GM18873 (cell line): Measurements from ENCODE around the gene DUSP9.

Experiments
- ATAC-seq: cut with Tn5 transposase; IDR thresholded peaks from one replicate; pipeline ENCODE4 v1.9.1; 2021; ENCODE audit warnings: mild to moderate bottlenecking, moderate library complexity, moderate number of reproducible peaks; ENCODE audit not compliant: unreplicated experiment, low FRiP score

DUSP9 gene

DNA sequence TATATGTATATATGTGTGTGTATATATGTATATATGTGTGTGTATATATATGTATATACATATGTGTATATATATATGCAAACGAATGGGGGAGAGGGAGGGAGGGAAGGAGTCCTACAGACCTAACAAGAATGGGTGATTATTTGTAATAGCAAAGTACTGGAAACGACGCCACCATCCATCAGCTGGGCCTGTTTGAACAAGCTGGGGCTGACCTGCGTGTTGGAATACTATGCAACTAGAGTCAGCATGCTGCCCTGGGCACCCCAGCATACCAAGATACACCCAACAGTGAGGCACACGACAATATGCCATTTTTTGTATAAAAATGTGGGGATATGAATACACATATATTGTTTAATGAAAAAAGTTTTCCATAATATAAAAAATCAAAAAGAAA, 26.4 kb upstream of the DUSP9 start:
- no peak for ATAC-seq

DNA sequence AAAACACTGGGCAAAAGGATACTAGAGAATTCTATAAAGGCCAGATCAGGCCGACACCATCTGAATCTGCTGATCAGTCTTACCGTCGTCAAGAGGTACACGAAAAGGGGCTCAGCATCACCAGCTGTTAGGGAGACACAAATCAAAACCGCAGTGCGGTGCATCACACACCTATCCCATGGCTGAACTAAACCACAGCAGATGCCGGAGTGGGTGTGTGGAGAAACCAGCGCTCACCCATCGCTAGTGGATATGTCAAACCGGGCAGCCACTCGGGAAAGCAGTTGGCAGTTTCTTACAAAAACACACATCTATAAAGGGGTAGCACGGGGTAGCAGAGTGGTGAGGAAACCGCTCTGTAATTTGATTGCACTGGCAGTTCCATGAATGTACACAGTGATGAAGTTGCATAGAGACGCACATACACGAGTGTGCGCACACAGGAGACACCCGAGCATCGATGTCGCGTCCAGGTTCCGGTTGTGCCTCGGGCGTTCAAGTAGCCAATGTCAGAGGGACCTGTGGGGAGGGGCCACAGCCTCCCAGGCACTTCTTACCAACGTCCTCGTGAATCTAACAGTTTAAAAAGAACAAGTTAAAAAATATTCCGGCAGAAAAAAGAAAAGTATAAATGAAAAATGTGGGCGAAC, 24.9 kb upstream of the DUSP9 start:
- ATAC-seq = no peak

DNA sequence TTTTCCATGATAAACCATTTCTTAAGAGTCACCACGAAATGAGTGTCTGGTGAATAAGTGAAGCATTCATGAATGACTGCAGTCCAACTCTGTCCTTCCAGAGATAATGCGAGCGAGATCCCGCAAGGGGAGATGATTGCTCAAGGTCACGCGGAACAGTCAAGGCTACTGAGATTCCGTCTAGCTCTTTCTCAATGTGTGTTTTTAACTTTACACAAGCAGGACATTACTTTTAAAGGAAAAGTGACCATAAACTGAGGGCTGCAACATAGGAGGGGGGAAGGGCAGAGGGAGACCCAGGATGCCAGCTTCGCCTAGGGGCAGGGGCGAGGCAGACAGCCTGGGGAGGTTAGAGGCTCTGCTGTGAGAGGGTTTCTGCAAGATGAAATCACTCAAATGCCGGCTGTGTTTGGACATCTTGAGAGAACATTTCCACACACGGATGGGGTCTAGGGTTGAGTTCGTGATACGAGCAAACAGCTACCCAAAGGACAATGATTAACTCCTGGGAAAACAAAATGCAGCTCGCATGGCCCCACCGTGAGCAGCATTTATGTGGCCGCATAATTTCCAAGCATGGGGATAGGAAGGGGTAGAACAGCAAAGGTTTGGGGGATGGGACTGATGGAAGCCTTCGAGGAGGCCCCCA, 24.2 kb upstream of the DUSP9 start:
- no peak for ATAC-seq

DNA sequence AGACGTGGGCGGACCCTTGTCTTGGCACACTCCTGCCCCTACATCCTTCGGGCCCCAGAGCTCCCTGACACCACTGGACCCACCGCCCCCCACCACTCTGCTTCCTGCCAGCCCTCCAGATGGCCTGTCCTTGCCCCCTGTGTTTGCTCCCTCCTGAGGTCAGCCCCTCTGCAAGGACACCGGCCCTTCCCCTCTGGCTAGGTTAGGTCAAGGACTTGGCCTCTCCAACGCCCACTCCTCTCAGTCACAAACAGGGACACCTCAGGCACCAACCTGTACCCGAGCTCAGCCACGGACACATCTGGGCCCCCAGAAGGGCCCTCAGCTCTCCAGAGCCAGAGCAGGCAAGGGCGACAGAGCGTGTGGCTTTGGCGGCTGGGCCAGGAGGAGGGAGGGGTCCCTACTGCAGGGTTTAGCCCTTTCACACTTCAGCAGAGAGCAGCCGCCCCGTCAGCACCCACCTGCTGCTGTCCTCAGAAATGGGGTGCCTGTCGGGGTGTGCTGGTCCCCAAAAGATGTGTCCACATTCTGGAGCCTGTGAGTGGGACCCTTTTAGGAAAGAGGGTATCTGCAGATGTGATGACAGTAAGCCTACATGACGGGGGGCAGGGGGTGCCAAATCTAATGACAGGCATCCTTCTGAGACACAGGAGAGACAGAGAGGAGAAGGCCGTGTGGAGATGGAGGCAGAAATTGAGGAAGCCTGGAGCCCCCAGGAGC, 23.5 kb upstream of the DUSP9 start:
- ATAC-seq = no peak

DNA sequence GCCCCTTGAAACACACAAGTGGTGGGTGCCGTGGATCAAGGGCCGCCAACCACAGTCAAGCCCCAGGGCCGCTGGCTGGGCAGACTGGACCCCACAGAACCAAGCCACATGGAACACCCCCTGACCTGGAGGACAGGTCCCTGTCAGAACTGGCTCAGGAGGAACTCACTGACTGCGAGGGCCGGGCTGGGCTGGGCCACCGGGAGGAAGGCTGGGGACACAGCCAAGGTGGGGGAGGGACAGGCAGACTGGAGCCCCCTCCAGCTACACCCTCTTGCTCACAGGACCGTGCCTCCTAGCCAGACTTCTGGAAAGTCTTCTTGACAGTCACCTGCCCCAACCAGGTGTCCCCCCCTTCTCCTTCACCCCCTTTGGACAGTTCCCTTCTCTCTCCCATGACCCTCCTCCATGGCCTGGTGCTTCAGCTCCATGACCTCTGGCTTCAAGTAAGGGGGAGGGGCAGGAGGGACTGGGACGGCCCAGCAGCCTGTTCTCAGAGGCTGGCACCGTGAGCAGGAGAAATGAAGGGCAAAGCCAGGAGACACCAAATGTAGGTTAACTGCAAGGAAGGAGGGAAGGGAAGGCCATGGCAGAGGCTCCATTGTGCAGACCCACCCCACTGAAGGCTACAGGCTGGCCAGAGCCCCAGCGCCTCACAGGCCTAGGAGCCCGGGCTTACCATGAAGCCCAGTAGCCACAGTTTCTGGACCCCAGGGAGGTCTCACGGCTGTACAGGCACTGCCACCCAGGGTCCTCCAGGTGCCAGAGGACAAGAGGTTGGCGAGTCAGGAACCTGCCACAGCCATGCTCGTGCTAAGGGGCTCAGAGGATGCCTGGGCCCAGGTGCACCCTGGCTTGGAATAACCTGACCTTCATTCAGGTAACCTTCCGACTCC, 22.6 kb upstream of the DUSP9 start:
- ATAC-seq = no peak

DNA sequence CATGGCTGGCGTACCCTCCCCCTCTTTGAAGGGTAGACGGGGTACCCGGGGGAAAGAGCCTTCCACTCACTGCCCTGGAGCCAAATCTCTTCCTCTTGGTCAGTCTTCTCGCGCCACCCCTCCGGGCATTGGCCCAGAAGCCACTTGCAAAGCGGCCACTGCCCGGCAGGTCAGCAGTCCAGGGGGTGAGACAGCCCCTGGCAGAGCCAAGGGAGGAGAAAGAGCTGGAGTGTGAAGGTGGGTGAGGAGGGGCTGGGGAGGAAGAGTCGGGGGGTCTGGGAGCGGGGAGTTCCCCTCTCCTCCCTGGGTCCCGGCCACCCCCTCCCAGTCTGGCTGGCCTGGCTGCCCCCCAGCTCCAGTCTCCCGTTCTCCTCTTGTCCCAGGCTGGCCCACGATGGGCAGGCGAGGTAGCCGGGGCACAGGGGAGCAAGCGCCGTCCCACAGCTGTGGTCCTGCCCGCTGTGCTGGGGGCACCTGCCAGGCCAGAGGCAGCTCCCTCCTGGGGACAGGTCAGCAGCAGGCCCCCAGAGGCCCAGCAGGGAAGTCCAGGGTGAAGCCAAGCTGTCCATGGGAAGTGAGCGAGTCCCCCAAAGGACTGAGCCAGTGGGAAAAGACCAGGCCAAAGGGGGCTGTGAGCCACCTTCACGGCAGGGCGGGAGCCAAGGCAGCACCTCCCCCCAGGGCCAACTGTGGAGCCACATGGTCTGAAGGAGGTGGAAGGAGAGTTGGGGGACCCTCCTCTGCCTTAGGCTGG, 21.6 kb upstream of the DUSP9 start:
- no peak for ATAC-seq

DNA sequence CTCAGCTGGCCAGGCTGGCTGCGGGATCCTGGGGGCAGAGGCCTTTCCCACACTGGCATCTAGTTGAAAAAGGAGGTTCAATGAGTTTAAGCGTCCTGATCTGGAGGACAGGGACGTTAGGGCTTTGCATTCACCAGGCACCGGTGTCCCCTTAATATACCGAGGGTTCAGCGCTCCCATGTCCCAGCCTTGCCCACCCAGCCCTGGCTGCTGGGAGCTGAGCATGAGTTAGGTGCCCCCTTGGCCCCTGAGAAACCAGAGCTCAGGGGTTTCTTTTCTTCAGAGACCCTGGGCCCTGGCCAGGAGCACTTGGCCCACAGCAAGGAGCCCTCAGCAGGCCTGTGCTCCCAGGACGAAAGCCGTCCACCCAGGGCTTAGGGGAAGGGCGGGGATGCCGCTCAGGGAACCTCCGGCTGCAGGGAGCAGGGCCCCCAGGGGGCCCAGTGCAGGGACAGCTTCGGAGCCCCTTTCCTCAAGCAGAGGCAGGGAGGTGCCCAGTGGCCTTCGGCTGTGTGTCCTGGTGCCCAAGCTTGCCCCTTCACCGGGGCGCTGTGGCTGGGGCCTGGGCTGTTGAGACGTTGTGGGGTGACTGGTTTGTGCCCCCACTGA, 20.9 kb upstream of the DUSP9 start:
- no peak for ATAC-seq

DNA sequence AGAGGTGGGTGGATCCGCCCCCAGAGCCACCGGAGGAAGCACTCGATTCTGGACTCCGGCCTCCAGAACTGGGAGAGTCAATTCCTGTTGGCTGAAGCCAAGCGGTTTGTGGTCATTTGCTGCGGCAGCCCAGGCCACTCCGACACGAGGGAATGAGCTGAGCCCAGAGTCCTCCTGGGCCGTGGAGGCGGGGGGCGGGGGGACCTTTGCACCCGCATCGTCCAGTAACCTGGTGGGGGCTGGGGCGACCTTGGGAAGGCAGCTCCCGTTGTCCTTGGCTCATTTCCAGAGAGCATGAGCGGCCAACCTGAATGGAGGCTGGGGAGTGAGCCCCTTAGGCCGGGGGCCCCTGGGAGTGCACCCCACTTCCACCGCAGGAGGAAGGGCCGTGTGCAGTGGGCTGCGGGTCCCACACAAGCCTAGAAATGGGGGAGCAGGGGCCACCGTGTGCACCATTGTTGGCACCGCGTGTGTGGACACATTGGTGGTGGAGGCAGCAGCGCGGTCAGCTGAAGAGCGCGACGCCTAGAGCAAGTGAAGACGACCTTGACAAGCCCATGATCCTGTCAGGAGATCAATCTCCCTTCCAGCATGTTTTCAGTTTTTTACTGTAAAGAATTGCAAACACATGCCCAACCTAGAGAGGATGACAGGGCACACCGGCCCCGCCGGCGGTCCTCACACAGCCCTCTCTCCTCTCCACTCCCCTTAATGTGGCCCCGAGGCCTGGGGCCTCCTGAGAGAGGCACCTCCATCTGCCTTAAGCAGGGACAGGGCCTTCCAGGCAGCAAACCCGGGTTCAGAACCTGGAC, 19.9 kb upstream of the DUSP9 start:
- ATAC-seq = no peak

DNA sequence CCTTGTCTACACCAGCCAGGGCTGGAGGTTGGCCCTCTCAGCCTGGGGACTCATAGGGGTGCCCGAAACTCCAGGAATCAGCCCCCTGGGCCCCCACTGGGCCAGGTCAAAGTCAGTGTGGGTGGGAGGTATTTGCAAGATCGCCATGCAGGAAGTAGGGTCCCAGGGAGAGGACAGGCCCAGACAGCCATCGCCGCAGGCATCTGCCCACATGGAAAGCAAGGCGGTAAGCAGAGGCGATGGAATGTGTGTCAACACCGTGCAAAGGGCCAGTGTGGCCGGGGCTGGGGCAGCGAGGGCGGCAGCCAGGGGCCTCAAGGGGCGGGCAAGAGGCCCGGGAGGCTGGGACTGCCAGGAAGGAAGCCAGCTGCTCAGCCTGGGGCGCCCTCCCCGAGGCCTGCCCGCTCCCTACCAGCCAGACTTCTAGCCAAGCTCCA, 19.3 kb upstream of the DUSP9 start:
- ATAC-seq = no peak

DNA sequence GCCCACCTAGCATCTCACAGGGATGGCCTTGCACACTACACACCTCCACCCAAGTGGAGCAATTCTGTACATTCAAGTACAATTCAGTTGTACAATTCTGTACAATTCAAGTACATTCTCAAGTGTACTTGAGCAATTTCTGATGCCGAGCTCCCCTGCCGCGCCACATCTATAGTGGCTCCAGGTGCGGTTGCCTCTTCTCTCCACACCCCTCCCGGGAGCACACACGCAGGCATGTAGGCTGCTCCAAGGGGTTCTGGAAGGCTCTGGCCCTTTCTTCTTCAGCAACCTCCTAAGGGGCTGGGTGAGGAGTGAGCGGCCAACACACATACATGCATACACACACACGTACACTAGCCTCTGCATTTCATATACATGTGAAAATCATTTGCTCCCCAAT, 18.9 kb upstream of the DUSP9 start:
- ATAC-seq = no peak

DNA sequence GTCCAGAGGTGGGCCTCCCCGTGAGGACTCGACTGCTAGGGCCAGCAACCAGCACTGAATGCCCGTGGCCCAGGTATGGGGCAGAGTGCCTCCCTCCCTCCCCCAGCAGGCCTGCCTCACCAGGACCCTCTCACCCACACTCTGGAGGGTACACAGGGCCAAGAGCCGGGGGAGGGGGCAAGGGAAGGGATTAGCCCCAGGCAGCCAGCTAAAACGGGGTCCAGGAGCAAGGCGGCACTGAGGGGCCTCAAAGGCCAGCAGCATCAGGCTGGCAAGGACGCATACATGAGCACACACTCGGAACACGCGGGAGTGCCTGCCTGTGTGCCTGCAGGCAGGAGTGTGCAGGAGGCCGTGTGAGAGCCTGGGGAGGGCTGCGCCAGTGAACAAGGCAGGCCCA, 18.3 kb upstream of the DUSP9 start:
- ATAC-seq = no peak

DNA sequence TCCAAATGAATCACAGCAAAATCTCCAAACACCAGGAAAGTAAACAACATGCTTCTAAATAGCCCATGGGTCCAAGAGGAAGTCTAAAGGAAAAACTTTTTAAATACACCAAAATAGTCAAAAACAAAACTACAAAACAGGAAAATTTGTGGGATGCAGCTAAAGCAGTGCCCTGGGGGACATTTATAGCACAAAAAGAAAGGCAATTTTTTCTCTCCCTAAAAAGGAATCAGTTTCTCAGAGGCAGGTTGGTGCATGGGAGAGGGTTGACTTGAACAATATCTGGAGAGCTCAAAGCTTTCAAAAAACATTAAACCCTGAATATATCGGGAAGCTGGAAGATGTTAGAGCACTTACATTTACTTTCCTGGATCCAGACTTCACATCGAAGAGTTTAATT, 15.7 kb upstream of the DUSP9 start:
- no peak for ATAC-seq

DNA sequence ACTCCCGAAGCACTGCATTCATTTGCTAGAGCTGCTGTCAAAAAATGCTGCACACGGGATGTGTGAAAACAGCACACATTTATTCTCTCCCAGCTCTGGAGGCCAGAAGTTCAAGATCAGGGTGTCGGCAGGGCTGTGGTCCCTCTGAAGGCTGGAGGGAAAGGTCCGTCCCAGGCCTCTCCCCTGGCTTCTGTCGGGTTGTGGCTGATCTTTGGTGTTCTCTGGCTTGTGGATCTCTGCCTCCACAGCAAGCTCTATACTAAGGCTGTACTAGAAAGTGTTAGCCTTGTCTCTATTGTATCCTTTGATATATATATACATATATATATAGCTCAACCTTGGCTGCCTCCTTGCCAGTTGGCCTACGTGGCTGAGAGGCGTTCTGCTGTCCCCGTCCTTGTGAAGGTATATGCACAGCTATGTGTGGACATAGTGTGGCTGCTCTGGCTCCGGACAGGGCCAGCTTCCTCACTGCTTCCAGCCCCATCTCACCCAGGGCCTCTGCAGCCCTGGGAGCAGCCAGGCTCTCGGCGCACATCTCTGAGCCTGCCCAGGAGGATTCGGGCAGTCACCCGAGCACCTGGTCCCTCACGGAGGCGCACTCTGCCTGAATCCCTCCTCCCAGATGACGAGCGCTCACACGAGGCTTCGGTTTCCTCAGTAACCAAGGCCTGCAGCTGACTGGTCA, 15.0 kb upstream of the DUSP9 start:
- no peak for ATAC-seq

DNA sequence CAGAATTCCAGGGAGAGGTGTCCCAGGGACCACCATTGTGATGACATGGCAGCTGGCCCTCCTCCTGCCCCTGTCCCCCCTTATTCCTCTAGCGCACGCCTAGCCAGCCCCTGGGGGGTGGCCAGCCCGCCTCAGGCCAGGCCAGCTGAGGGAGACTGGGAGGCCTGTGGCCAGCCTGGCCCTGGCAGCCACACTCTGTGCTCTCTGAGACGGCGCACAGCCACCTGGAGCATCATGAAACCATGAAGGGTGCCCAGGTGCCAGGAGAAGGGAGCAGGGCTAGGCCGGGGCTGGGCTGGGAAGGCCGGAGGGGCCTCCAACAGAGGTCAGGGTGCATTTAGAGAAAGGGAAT, 14.4 kb upstream of the DUSP9 start:
- no peak for ATAC-seq

DNA sequence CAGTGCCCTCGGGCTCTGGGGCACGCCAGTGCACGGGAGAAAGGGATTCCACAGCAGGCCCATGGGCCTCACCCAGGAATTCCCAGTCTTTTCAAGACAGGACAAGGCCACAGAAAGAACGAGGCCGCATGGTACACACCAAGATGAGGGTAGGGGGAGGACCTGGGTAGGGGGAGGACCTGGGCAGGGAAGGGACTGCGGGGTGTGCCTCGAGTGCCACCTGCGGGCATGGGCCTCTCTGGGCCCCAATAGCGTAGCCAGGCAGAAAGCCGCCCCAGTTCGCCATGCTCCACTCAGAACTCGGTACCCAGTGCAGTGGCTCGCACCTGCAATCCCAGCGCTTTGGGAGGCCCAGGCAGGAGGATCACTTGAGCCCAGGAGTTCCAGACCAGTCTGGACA, 14.0 kb upstream of the DUSP9 start:
- no peak for ATAC-seq

DNA sequence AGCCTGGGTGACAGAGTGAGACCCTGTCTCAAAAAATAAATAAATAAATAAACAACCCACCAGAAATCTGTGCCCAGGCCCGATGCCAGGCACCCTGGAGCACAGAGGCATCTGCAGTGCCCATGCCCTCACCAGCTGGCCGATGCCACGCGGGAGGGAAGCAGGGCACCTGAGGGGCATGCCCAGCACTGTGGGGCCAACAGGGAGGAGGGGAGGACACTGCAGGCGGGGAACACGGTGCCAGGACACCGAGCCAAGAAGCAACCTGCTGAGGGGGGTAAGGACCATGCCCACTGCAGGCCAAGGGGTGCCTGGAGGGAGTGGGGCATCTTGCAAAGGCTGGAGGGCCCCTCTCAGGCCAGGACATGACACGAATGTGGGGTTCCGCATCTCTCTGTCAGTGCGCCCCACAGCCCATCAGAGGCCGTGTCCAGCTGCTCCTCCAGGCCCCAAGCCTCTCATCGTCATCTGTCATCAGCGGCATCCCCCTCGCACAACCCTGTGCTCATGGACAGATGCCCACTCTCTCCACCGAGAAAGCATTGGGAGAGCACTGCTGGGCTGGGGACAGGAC, 13.3 kb upstream of the DUSP9 start:
- no peak for ATAC-seq

DNA sequence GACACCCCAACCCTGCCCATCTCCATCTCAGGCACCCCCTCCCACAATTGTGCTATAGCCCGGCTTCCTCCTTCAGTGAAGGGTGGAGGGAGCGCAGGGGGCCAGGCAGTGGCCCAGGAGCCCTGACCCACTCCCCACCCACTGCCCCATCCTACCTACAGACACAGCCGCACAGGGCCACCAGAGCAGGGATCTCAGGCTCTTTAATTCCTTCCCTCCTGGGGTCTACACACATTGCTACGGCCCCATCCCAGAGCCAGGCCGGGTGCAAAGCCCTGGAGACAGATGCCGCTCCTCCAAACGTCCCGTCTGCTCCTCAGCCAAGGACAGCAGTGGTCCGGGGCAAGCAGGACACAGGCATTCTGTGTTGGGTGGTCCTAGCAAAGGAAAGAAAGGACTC, 12.8 kb upstream of the DUSP9 start:
- no peak for ATAC-seq

DNA sequence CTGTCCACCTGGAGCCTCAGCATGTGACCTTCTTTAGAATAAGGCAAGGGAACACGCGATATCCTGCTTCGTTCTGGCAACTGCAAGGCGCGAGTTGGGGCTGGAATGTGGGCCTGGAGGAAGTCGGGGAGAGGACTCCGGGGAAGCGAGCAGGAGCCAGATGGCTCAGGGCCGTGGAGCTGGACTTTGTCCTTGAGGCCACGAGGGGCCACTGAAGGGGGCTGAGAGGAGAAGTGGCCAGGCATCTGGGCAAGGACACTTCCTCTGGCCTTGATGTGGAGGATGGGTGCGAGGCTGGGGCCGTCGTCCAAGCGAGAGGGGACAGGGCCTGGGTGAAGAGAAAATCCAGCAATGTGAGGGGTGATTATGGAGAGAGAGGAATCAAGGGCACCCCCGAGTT, 12.2 kb upstream of the DUSP9 start:
- no peak for ATAC-seq
